DMS53 treated with DMSO at 0.1 percent for 48 hours (cell line): ENCODE data around the gene C15orf40.
A peak's percentile ranks its signal among the peaks of the same experiment; 100 is the strongest.
"Not testable (repeated sequence)": the region's sequence is repeated elsewhere in the genome, so short reads cannot be mapped to it uniquely, and the experiment has no call there.

Experiments used
- DNase-seq: peaks from one replicate; lab custom pipeline; 2025; ENCODE audit not compliant: unreplicated experiment; lab: John Stamatoyannopoulos, UW

C15orf40 gene

GRCh38 chr15:83011271-83012075 lies at the start of gene C15orf40:
C15orf40 (minus strand) TSS chr15:83011639; CDS start chr15:83011607, 32 bp downstream.
- peak; percentile 84 for DNase-seq

GRCh38 chr15:83057696-83058376 lies 46.4 kb upstream of the C15orf40 start:
- DNase-seq, result no peak

- no peak for DNase-seq
These were observed 45.6 kb upstream of the C15orf40 start for GRCh38 chr15:83057002-83057401.

- DNase-seq, result no peak
These were observed 41.7 kb upstream of the C15orf40 start for GRCh38 chr15:83053151-83053550.

- DNase-seq, result no peak
These were observed 35.2 kb upstream of the C15orf40 start for GRCh38 chr15:83046558-83047127.

GRCh38 chr15:83044156-83044555 lies 32.7 kb upstream of the C15orf40 start:
- DNase-seq, result no peak

- no peak for DNase-seq
These were observed 27.8 kb upstream of the C15orf40 start for GRCh38 chr15:83039206-83039605.

GRCh38 chr15:83036253-83036652 lies 24.8 kb upstream of the C15orf40 start:
- DNase-seq, result no peak

GRCh38 chr15:83031234-83031633 lies 19.8 kb upstream of the C15orf40 start:
- DNase-seq, result not testable (repeated sequence)

GRCh38 chr15:83030021-83030420 lies 18.6 kb upstream of the C15orf40 start:
- no peak for DNase-seq

- no peak for DNase-seq
These were observed 7.0 kb upstream of the C15orf40 start for GRCh38 chr15:83018436-83018835.

GRCh38 chr15:83016906-83017305 lies 5.5 kb upstream of the C15orf40 start:
- DNase-seq, result no peak

GRCh38 chr15:83015361-83015760 lies 3.9 kb upstream of the C15orf40 start:
- no peak for DNase-seq

- DNase-seq, result no peak
These were observed 2.8 kb upstream of the C15orf40 start for GRCh38 chr15:83014205-83014653.

GRCh38 chr15:83012636-83013035 lies 1.2 kb upstream of the C15orf40 start:
- no peak for DNase-seq

- no peak for DNase-seq
These were observed 612 bp upstream of the C15orf40 start for GRCh38 chr15:83012076-83012426.

- peak; percentile 41 for DNase-seq
These were observed 649 bp downstream of the C15orf40 start for GRCh38 chr15:83010709-83011270.

- DNase-seq, result not testable (repeated sequence)
These were observed 10.8 kb downstream of the C15orf40 start for GRCh38 chr15:83000672-83001031.

GRCh38 chr15:82999905-83000671 lies 11.4 kb downstream of the C15orf40 start:
- DNase-seq, result peak; percentile 33

- no peak for DNase-seq
These were observed 12.0 kb downstream of the C15orf40 start for GRCh38 chr15:82999426-82999825.

- no peak for DNase-seq
These were observed 15.5 kb downstream of the C15orf40 start for GRCh38 chr15:82995938-82996337.
